Measurements from ENCODE around the gene PPME1. TPM values are rescaled to one million over a fixed set of nuclear protein-coding genes. Genes with fewer than 3 reads are reported as not detected.
A peak's percentile ranks its signal among the peaks of the same experiment; 100 is the strongest.
"Not testable (repeated sequence)": the region's sequence is repeated elsewhere in the genome, so short reads cannot be mapped to it uniquely, and the experiment has no call there.

The PPME1 gene, protein sequence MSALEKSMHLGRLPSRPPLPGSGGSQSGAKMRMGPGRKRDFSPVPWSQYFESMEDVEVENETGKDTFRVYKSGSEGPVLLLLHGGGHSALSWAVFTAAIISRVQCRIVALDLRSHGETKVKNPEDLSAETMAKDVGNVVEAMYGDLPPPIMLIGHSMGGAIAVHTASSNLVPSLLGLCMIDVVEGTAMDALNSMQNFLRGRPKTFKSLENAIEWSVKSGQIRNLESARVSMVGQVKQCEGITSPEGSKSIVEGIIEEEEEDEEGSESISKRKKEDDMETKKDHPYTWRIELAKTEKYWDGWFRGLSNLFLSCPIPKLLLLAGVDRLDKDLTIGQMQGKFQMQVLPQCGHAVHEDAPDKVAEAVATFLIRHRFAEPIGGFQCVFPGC
- 63.2 TPM for total RNA-seq

DNA sequence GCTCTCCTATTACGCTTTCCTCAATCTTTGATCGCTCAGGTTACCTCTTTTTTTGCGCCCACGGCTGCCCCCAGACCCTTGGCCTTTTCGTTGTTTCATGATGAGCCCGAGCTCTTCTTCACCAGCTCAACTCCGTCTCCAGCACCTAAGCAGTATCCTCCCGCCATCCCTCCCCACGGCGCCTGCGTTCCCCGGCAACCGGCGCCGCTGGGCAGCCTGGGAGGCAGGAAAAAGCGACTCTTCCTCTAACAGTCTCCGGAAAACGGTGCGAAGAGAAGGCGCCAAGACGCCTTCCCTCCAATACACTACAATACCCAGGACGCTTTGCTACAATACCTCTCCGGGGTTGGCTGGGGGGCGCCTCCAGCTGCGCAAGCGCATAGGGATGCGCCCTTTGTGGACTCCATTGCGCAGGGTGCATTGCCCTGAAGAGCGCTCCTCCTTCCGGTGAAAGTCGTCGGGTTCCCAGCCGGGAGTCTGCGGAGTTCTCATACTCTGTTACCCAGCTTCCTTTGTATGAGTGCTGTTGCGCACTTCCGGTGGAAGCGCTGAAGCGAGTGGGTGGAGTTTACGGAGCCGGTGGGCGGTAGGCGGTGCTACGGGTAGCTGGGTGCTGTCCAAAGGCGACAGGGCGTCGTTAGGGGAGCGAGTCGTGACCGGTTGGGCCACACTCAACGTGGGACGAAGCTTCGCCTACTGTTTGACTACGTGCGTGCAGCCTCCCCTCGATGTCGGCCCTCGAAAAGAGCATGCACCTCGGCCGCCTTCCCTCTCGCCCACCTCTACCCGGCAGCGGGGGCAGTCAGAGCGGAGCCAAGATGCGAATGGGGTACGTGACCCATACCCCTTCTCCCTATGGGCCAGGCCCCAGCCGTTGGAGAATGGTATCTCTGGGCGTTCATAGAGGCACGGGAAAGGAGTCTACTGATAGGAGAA, at the start of gene PPME1, which contains the start of gene C2CD3:
Gene PPME1 (plus strand): TSS at position 596 of the 936 bp plus-strand sequence. CDS start 133 bp downstream, at position 729.
Gene C2CD3 (minus strand): TSS at position 309 of the 936 bp plus-strand sequence. CDS start 210 bp downstream, at position 99.
- DNase-seq (ENCODE audit: low spot score): peak; percentile 99

DNA sequence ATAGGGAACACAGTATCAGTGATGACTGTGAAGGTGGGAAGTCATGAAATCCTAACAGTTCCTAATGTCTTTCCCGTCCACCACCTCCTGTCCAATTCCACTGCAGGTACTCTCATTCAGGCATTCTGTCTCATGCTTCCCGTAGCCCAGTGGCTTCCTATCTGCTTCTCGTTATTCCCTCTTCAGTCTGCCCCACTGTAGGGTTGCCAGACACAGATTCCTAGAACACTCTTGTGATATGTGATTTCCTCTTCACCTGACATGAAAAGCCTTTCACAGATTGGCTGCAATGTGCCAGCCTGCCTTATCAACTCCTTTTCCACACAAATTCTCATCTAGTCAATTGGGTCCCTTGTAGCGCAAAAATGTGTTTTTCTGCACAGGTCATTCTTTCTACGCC, 49.3 kb upstream of the PPME1 start:
- no peak for DNase-seq (ENCODE audit: low spot score)

GRCh38 chr11:74123008-74123448, 48.1 kb upstream of the PPME1 start:
- no peak for DNase-seq (ENCODE audit: low spot score)

DNA sequence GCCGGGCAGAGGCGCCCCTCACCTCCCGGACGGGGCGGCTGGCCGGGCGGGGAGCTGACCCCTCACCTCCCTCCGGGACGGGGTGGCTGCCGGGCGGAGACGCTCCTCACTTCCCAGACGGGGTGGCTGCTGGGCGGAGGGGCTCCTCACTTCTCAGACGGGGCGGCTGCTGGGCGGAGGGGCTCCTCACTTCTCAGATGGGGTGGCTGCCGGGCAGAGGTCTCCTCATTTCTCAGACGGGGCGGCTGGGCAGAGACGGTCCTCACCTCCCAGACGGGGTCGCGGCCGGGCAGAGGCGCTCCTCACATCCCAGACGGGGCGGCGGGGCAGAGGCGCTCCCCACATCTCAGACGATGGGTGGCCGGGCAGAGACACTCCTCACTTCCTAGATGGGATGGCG, 42.0 kb upstream of the PPME1 start:
- not testable (repeated sequence) for DNase-seq (ENCODE audit: low spot score)

- no peak for DNase-seq (ENCODE audit: low spot score)
These were observed 38.3 kb upstream of the PPME1 start for GRCh38 chr11:74132833-74133232.

DNA sequence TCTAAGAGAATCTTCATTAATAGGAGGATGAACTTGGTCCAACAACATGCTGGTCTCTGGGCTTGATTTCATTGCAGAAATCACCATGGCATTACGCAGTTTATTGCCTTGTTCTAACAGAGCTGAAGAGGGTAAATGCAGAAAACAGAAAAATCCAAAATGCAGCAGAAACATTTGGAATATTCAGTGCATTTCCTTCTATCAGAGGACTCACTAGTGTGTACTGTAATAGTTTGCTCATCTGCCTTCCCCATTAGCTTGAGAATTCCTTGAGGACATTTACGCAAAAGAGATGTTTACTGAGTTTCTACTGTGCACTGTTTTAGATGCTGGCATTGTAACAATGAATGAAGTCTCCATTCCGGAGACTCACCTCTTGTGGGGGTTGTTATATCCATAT, 37.7 kb upstream of the PPME1 start:
- DNase-seq (ENCODE audit: low spot score): no peak

- no peak for DNase-seq (ENCODE audit: low spot score)
These were observed 36.4 kb upstream of the PPME1 start for GRCh38 chr11:74134661-74135060.

DNA sequence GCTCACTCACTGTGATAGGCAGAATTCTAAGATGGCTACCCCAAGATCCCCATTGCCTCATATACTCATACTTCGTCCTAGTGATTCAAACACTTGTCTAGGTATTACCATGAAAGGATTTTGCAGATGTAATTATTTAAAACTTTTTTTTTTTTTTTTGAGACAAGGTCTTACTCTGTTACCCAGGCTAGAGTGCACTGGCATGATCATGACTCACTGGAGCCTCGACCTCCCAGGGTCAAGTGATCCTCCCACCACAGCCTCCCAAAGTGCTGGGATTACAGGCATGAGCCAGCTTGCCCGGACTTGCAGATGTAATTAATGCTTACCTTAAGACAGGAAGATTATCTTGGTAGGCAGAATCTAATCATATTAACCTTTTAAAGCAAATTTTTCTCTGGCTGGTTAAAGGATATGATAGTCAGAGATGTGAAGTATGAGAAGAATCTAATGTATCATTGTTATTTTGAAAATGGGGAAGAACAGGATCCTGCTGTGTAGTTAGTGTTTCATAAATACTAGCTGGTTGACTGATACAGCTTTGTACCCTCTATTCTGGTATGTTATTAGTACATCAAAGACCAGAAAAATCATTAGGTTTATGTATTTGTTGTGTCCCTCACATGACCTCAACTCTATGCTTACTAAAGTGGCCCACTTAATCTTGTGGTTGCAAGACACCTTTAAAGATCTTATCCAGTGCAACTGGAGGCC, 35.8 kb upstream of the PPME1 start:
- DNase-seq (ENCODE audit: low spot score): no peak

- no peak for DNase-seq (ENCODE audit: low spot score)
These were observed 33.1 kb upstream of the PPME1 start for GRCh38 chr11:74138021-74138420.

- peak; percentile 47 for DNase-seq (ENCODE audit: low spot score)
These were observed 32.5 kb upstream of the PPME1 start for GRCh38 chr11:74138572-74138971.

DNA sequence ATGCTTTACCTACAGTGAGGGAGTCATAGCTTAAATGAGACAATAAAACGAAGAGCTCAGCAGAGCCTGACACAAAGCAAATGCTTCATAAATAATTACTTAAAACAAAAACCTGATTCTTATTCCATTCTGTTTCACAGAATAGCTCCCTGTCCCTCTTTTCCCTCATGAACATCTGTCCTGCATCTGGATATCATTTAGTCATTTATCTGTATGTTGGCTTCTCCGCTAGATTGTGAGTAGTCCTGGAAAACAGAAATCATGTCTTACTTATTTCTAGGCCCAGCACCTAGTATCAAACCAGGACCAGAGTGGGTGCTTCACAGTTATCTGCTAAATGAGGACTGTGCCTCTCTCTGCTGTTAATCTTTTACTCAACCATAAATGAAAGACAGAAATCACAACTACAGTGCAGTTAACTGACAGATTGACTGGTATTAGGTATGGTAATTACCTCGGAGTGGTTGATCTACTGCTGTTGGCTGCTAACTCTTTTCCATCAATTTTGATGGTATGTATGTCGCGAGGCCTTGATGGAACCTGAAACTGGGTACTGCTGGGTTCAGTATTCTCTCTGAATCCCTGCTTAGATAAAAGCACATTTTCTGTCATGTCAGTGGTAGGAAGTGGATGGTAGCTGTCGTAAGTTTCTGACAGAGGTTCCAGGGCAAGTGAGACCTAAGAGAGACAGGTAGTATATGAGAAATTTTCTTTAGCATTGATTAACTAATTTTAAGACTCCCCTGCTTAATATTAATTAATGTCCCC, 31.8 kb upstream of the PPME1 start:
- no peak for DNase-seq (ENCODE audit: low spot score)

DNA sequence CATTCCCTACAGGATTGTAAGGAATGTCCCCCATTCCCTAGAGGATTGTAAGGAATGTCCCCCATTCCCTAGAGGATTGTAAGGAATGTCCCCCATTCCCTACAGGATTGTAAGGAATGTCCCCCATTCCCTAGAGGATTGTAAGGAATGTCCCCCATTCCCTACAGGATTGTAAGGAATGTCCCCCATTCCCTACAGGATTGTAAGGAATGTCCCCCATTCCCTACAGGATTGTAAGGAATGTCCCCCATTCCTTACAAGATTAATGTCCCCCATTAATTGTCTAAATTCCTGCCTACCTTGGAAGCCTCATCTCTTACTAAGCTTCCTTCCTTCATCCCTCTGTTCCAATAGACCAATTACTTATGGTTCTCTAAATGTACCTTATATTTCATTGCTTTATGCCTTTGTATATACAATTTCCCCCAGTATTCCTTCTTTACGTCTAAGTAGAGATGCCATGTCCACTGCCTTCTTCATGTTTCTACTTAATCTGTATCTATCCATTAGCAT, 31.1 kb upstream of the PPME1 start:
- DNase-seq (ENCODE audit: low spot score): not testable (repeated sequence)

DNA sequence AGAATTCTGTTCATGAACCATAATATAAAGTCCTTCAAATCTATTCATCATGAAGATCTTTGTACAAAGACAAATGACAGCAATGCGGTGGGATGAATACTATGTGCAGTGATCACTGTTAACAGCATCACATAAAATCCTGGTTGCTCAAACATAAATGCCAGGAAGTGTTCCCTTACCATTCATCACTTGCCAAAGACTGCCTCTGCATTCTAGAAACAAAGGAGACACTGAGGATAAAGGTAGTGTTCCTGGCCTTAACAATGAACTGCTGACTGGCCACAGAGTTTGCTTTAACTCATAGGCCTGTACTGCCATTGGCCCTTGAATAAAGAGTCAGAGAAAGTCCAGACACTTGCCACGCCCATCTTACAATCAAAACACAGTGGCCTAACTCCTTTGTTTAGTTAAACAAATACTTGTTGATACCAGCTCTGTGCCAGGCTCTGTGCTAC, 29.8 kb upstream of the PPME1 start:
- DNase-seq (ENCODE audit: low spot score): no peak

DNA sequence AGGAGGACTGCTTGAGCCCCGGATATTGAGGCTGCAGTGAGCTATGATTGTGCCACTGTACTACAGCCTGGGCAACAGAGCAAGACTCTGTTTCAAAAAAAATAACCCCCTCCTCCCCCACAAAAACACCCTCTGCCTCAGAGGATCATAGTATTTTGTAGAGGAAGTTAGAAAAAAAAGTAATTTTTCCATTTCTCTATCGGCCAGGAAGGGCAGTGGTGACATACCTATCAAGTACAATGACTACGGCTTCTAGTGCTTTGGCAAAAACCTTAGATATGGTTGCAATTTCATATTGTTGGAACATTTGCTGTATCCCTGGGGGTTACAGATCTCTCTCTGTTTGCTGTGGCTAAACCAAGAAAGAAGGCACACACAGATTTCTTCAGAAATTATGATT, 29.2 kb upstream of the PPME1 start:
- no peak for DNase-seq (ENCODE audit: low spot score)

DNA sequence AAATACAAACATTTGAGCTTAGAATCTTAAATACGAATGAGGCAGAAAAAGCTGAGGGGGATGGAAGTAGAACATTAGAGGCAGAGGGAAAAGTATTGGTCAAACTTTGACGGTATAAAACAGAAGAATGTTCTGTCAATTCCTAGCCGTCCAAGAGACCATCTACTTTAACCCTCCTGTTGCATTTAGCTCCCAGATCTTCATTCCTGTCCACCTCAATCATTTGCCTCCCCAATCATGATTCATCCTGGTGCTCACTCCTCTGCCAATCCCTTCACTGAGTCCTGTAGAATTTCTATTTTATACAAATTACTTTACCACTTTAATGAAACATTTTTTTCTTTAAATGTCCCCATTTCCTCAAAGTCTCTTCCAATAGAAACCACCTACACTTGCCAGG, 28.5 kb upstream of the PPME1 start:
- DNase-seq (ENCODE audit: low spot score): no peak

- no peak for DNase-seq (ENCODE audit: low spot score)
These were observed 26.5 kb upstream of the PPME1 start for GRCh38 chr11:74144592-74144991.

GRCh38 chr11:74147199-74147929, 23.7 kb upstream of the PPME1 start:
- no peak for DNase-seq (ENCODE audit: low spot score)

DNA sequence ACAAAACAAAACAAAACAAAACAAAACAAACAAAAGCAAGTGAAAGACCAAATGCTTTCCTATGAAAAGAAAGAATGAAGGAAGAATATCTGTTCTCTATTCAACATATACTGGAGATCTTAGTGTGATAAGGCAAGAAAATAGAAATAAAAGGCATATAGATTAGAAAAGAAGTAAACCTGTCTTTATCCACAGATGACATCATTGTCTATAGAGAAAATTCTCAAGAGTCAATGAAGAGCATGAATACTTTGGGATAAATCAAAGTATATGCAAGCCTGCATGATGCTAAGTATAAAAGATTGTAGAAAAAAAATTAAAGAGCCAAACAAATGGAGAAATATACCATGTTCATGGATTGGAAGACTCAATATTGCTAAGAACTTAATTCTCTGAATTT, 17.9 kb upstream of the PPME1 start:
- no peak for DNase-seq (ENCODE audit: low spot score)

DNA sequence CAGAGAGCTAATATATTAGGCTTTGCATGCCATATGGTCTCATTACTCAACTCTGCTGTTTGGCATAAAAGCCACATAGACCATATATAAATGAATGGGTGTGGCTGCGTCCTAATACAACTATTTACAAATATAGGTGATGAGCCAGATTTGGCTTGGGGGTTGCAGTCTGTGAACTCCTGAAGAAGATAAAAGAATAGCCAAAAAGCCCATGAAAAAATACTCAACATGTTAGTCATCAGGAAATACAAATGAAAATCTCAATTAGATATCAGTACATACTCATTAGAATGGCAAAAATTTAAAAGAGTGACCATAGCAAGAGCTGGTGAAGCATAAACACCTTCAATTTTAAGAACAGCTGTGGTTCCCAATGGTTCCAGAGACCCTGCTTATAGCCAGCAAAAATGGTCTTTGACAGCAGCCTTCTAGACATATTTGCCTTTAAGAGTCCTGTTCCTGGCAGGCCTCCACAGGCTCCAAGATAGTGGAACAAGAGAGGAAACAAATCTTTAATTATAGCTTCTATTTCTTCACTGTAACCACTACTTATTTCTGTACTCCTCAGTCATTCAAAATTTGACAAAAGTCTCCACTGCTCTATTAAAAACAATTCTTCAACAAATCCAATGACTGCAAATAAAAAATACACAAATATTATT, 16.3 kb upstream of the PPME1 start:
- no peak for DNase-seq (ENCODE audit: low spot score)

DNA sequence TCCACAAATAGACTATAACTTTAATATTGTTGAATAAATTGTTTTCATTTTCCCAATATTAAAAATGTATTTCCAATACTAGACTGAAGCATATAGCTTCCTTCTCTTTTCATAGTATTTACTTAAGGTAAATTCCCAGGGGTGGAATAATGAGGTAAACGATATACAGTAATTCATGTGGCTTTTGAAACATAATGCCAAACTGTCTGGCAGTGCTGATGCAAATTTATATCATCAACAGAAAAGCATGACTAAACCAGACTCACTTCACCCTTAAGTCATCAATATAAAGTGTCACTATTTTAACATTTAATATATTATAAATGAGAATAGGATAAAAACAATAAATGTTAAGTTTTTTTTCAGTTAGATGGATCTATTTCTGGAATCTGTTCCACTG, 13.9 kb upstream of the PPME1 start:
- no peak for DNase-seq (ENCODE audit: low spot score)
